HCT116 (cell line): Measurements from ENCODE around the gene EFCAB13.

Experiments used
- CEBPB ChIP-seq: IDR thresholded peaks from 2 replicates; pipeline ENCODE4 v1.6.1; 2012; ENCODE audit warnings: low read depth
- CTCF ChIP-seq, 3 experiments: fragments of 200-600 bp in 1 of 3; sonication (generic) in 1 of 3; IDR thresholded peaks in 2 of 3; conservative IDR thresholded peaks in 1 of 3; 2 replicates each; pipeline ENCODE4 v1.5.1; 2012 to 2017; ENCODE audit warnings: low read depth in 2 of 3, low read length in 2 of 3, antibody characterized with exemption in 1 of 3, borderline replicate concordance in 1 of 3, control low read depth in 1 of 3, mild to moderate bottlenecking in 1 of 3, mixed read lengths in 1 of 3, mixed run types in 1 of 3, moderate library complexity in 1 of 3; ENCODE audit not compliant: insufficient read depth in 1 of 3
- EZH2 ChIP-seq: fragments of 200-600 bp; sonication (generic); IDR thresholded peaks from 2 replicates; pipeline ENCODE4 v1.6.1; 2017; ENCODE audit warnings: antibody characterized with exemption, mixed run types
- FOSL1 ChIP-seq: IDR thresholded peaks from 2 replicates; pipeline ENCODE4 v1.6.1; 2012; ENCODE audit warnings: low read depth
- JUND ChIP-seq: IDR thresholded peaks from 2 replicates; pipeline ENCODE4 v1.6.1; 2012
- POLR2A ChIP-seq: IDR thresholded peaks from 2 replicates; pipeline ENCODE4 v1.7.0; 2011; ENCODE audit warnings: borderline replicate concordance; ENCODE audit not compliant: insufficient read depth, insufficient read length; ENCODE audit errors: extremely low read depth
- RAD21 ChIP-seq: IDR thresholded peaks from 2 replicates; pipeline ENCODE4 v1.6.1; 2012; ENCODE audit warnings: low read depth, mild to moderate bottlenecking
- SIN3A ChIP-seq: IDR thresholded peaks from 2 replicates; pipeline ENCODE4 v1.6.1; 2012; ENCODE audit warnings: low read depth
- ZFX ChIP-seq: fragments of 450-650 bp; IDR thresholded peaks from 2 replicates; pipeline ENCODE4 v1.6.1; 2017

- no peak for TF ChIP-seq POLR2A
- TF ChIP-seq RAD21, result no peak
- TF ChIP-seq EZH2, result no peak
- TF ChIP-seq JUND, result no peak
- no peak for TF ChIP-seq ZFX
- no peak for TF ChIP-seq FOSL1
- TF ChIP-seq CEBPB, result no peak
- TF ChIP-seq SIN3A, result no peak
- TF ChIP-seq CTCF (IDR thresholded peaks at IDR 0.05 in 2 of 3, conservative IDR thresholded peaks at IDR 0.05 in 1 of 3; ENCODE audit: borderline replicate concordance in 1 of 3, insufficient read depth in 1 of 3, low read depth in 2 of 3, low read length in 2 of 3), result no peak
Observed at GRCh38 chr17:47413872-47414271, 90.1 kb downstream of the EFCAB13 start.
